ENCODE data around the gene TAF6L. TPM values are rescaled to one million over a fixed set of nuclear protein-coding genes. Genes with fewer than 3 reads are reported as not detected.
"Not testable (repeated sequence)": the region's sequence is repeated elsewhere in the genome, so short reads cannot be mapped to it uniquely, and the experiment has no call there.

Gene TAF6L
- total and polyA plus RNA-seq, 3 donors from 2014 or later, result 13.6 to 32.0 (median 22.4) TPM

DNA sequence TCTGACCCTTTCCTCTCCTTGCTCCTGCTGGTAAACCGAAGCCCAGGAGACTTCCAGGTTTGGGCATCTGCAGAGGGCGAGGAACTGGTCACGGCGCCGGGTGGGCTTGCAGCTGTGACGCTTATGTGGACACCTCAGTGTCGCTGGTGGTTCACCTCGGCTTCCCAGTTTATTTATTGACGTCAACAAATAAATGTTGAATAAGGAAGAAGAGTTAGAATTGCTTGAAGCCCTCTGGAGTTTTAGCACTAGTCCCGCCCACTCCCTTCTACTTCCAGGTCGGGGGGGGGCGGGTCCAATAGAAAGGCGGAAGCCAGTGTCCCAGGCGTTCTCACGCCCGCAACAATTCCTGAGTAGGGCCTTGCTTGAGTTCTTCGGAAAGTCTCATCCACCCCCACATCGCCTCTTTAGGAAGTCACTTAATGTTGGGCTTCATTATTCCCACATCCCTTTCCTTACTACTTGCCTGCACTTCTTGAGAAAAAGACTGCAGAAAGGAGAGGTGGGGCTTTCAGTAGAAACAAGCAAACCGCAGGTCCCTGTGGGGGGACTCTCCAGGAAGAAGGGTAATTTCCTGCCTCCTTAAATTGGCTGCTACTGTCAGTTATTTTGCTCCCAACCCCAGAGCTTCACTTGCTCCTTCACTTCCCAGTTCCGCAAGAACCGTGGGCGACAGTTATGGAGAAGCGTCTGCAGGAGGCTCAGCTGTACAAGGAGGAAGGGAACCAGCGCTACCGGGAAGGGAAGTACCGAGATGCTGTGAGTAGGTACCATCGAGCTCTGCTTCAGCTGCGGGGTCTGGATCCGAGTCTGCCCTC is 42.8 kb upstream of the TAF6L start, which contains the start of gene TTC9C:
TSS of gene TTC9C (plus strand) at position 316 of the 818 bp plus-strand sequence. CDS start at position 679, 363 bp downstream.
- H3K4me1 ChIP-seq, result peaks cover 26% of the 10 kb centered on the region
- intact Hi-C loops (cut with DNase I; ENCODE audit: low total_unique reads), result no loop called here
- no peaks in the 10 kb centered on the region for H3K36me3 ChIP-seq (ENCODE audit: low read depth, missing control alignments)
- no peaks in the 10 kb centered on the region for H3K9me3 ChIP-seq
- TF ChIP-seq, protein P1, sequence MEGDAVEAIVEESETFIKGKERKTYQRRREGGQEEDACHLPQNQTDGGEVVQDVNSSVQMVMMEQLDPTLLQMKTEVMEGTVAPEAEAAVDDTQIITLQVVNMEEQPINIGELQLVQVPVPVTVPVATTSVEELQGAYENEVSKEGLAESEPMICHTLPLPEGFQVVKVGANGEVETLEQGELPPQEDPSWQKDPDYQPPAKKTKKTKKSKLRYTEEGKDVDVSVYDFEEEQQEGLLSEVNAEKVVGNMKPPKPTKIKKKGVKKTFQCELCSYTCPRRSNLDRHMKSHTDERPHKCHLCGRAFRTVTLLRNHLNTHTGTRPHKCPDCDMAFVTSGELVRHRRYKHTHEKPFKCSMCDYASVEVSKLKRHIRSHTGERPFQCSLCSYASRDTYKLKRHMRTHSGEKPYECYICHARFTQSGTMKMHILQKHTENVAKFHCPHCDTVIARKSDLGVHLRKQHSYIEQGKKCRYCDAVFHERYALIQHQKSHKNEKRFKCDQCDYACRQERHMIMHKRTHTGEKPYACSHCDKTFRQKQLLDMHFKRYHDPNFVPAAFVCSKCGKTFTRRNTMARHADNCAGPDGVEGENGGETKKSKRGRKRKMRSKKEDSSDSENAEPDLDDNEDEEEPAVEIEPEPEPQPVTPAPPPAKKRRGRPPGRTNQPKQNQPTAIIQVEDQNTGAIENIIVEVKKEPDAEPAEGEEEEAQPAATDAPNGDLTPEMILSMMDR (IDR thresholded peaks at IDR 0.05), result no peak
- TF ChIP-seq POLR2A (IDR thresholded peaks at IDR 0.05), result no peak
- peak; percentile 94 for DNase-seq
- 0% methylated on average over 29 of the region's 29 CpGs for WGBS, 2 donors
- H3K27me3 ChIP-seq, result no peaks in the 10 kb centered on the region
- peak within 1 kb of the TSS; percentile 90 to 93 for H3K4me3 ChIP-seq
- peak within 1 kb of the TSS; percentile 82 to 96 for H3K27ac ChIP-seq

DNA sequence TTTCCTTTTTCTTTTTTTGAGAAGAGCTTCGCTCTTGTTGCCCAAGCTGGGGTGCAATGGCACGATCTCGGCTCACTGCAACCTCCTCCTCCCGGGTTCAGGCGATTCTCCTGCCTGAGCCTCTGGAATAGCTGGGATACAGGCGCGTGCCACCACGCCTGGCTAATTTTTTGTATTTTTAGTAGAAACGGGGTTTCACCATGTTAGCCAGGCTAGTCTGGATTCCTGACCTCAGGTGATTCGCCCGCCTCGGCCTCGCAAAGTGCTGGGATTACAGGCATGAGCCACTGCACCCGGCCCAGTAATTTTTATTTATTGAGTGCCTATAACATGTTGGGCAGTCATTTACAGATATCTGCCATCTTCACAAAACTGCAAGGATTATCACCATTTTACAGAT is 41.1 kb upstream of the TAF6L start:
- H3K9me3 ChIP-seq; intact Hi-C loops (cut with DNase I; ENCODE audit: low total_unique reads); H3K4me3 ChIP-seq; H3K27me3 ChIP-seq; DNase-seq; H3K27ac ChIP-seq; H3K36me3 ChIP-seq (ENCODE audit: low read depth, missing control alignments): not testable (repeated sequence)
- 71 to 82% methylated on average over 14 of the region's 14 CpGs for WGBS, 2 donors
- peaks cover 20% of the 10 kb centered on the region for H3K4me1 ChIP-seq

DNA sequence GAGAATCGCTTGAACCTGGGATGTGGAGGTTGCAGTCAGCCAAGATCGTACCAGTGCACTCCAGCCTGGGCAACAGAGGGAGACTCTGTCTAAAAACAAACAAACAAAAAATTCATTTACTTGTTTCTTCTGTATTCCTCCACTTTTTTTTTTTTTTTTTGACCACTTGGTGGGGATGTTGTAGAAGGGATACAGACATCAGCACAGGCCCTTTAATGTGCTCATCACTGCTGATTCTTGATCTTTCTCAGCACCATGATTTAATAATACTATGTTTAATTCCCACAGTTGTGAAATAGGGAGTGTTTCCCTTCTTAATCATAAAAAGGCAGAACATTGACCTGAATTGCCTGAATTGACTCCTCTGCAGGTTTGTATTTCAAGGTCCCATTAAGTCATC is 38.4 kb upstream of the TAF6L start:
- Histone ChIP-seq H3K4me1 (peaks cover 14% of the 10 kb centered on the region), H3K27me3 (no peaks in the 10 kb centered on the region), H3K9me3 (no peaks in the 10 kb centered on the region), H3K27ac (no peak overlapping the region), H3K36me3 (ENCODE audit: low read depth, missing control alignments) (no peaks in the 10 kb centered on the region), H3K4me3 (no peak overlapping the region)
- DNase-seq, result no peak
- WGBS, 2 donors, result 66 to 75% methylated on average over 2 of the region's 2 CpGs
- no peak for TF ChIP-seq POLR2A (IDR thresholded peaks at IDR 0.05)
- TF ChIP-seq, protein P1 (IDR thresholded peaks at IDR 0.05), result no peak
- intact Hi-C loops (cut with DNase I; ENCODE audit: low total_unique reads), result no loop called here

DNA sequence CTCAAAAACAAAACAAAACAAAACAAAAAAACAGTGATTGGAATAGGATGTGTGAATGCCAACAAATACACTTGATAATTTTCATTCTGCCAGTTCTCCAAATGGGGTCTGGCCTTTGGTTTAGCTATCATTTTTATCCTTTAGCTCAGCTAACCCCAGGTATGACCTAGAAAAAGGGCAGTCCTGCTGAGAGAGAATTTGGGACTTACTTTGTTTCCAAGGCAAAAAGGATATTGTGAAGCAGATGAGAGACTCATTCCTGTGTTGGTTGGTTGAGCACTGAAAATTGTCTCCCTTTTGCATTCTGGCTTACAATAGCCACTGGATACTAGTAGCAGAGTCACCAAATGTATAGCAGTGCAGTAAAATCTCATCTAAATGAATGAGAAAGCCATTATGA is 34.0 kb upstream of the TAF6L start:
- Histone ChIP-seq H3K36me3 (ENCODE audit: low read depth, missing control alignments) (no peaks in the 10 kb centered on the region), H3K9me3 (no peaks in the 10 kb centered on the region), H3K27ac (no peak overlapping the region), H3K4me3 (no peak overlapping the region), H3K4me1 (no peaks in the 10 kb centered on the region), H3K27me3 (no peaks in the 10 kb centered on the region)
- no peak for DNase-seq
- intact Hi-C loops (cut with DNase I; ENCODE audit: low total_unique reads), result no loop called here
- TF ChIP-seq, protein P1 (IDR thresholded peaks at IDR 0.05), result no peak
- no peak for TF ChIP-seq POLR2A (IDR thresholded peaks at IDR 0.05)

GRCh38 chr11:62747475-62748160 is 23.6 kb upstream of the TAF6L start:
- intact Hi-C loops (cut with DNase I; ENCODE audit: low total_unique reads), result no loop called here
- no peak for TF ChIP-seq POLR2A (IDR thresholded peaks at IDR 0.05)
- TF ChIP-seq, protein P1 (IDR thresholded peaks at IDR 0.05), result no peak
- Histone ChIP-seq H3K36me3 (ENCODE audit: low read depth, missing control alignments) (no peaks in the 10 kb centered on the region), H3K9me3 (no peaks in the 10 kb centered on the region), H3K27me3 (no peaks in the 10 kb centered on the region), H3K27ac (no peak overlapping the region), H3K4me1 (no peaks in the 10 kb centered on the region), H3K4me3 (no peak overlapping the region)
- 61 to 74% methylated on average over 9 of the region's 9 CpGs for WGBS, 2 donors
- DNase-seq, result no peak

DNA sequence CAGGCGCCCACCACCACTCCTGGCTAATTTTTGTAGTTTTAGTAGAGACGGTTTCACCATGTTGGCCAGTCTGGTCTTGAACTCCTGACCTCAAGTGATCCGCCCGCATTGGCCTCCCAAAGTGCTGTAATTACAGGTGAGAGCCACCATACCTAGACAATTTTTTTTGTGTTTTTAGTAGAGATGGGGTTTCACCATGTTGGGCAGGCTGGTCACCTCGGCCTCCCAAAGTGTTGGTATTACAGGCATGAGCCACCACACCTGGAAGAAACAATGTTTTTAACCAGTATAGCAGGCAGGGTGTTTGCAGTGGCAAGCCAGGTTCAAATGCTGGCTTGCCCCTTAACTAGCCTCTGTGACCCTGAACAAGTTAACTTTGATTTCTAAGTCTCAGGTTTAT is 21.3 kb upstream of the TAF6L start:
- WGBS, 2 donors, result 94% methylated on average over 5 of the region's 5 CpGs
- H3K4me3 ChIP-seq; H3K36me3 ChIP-seq (ENCODE audit: low read depth, missing control alignments); H3K27me3 ChIP-seq; H3K9me3 ChIP-seq; H3K4me1 ChIP-seq; DNase-seq; H3K27ac ChIP-seq; intact Hi-C loops (cut with DNase I; ENCODE audit: low total_unique reads): not testable (repeated sequence)

All from testis (tissue), 3 donors.